SK-N-SH (cell line): Measurements from ENCODE around the gene CAMSAP1. TPM values are rescaled to one million over a fixed set of nuclear protein-coding genes. Genes with fewer than 3 reads are reported as not detected.

Source experiments
- CTCF ChIA-PET: fragments of 300-600, 350-600 bp; formaldehyde crosslinking; extraction: SDS; loops from one replicate; lab custom pipeline; 2021; lab: Yijun Ruan, JAX
- POLR2A ChIA-PET: fragments of 350-600 bp; sonication (Branson Sonifier 250); formaldehyde crosslinking; extraction: SDS; loops from one replicate; lab custom pipeline; 2020; ENCODE audit warnings: antibody characterized with exemption, inconsistent platforms; lab: Yijun Ruan, JAX
- DNase-seq: peaks from one replicate; pipeline ENCODE4 v3.0.0; 2012
- H2AFZ ChIP-seq: fragments of 200-600 bp; sonication (generic); 2 replicates; pipeline ENCODE4 v1.8.1; 2016; ENCODE audit warnings: antibody characterized with exemption, mild to moderate bottlenecking, low read depth
- H3F3A ChIP-seq: fragments of 200-600 bp; sonication (generic); replicated peaks from 2 replicates; pipeline ENCODE3; 2016; ENCODE audit warnings: antibody characterized with exemption, mild to moderate bottlenecking; ENCODE audit not compliant: insufficient read depth
- H3K27ac ChIP-seq, 2 experiments: fragments of 200-500 bp in 1 of 2; fragments of 200-600 bp in 1 of 2; sonication (Bioruptor generic) in 1 of 2; sonication (generic), shearing (Covaris generic) in 1 of 2; 2 replicates each; pipeline versions ENCODE4 v1.5.1 to v1.6.1; 2014 to 2016; ENCODE audit warnings: low read depth in 2 of 2, inconsistent platforms in 1 of 2, low read length in 1 of 2, mild to moderate bottlenecking in 1 of 2, mixed read lengths in 1 of 2
- H3K27me3 ChIP-seq: fragments of 200-600 bp; sonication (generic), shearing (Covaris generic); 2 replicates; pipeline ENCODE4 v1.6.1; 2016; ENCODE audit warnings: mixed run types; ENCODE audit not compliant: insufficient read depth
- H3K36me3 ChIP-seq, 2 experiments: fragments of 200-500 bp in 1 of 2; fragments of 200-600 bp in 1 of 2; sonication (Bioruptor generic) in 1 of 2; sonication (generic) in 1 of 2; replicated peaks in 1 of 2; 2 replicates each; pipeline versions ENCODE3 to v1.5.1; 2014 to 2016; ENCODE audit warnings: low read length in 1 of 2, mild to moderate bottlenecking in 1 of 2; ENCODE audit not compliant: insufficient read depth in 2 of 2, control insufficient read depth in 1 of 2
- H3K4me1 ChIP-seq, 2 experiments: fragments of 200-500 bp in 1 of 2; fragments of 200-600 bp in 1 of 2; sonication (Bioruptor generic) in 1 of 2; sonication (generic), shearing (Covaris generic) in 1 of 2; 2 replicates each; pipeline versions ENCODE4 v1.5.1 to v1.6.1; 2014 to 2016; ENCODE audit warnings: low read depth in 1 of 2, low read length in 1 of 2, mixed run types in 1 of 2; ENCODE audit not compliant: insufficient read depth in 2 of 2, control insufficient read depth in 1 of 2
- H3K4me2 ChIP-seq: fragments of 200-600 bp; sonication (generic), shearing (Covaris generic); 2 replicates; pipeline ENCODE4 v1.6.1; 2017; ENCODE audit warnings: mixed run types
- H3K4me3 ChIP-seq, 2 experiments: fragments of 200-500 bp in 1 of 2; fragments of 200-600 bp in 1 of 2; sonication (Bioruptor generic) in 1 of 2; sonication (generic), shearing (Covaris generic) in 1 of 2; 2 replicates each; pipeline versions ENCODE4 v1.5.1 to v1.8.1; 2014 to 2016; ENCODE audit warnings: low read depth in 2 of 2, inconsistent platforms in 1 of 2, low read length in 1 of 2, mild to moderate bottlenecking in 1 of 2, mixed read lengths in 1 of 2, moderate library complexity in 1 of 2
- H3K79me2 ChIP-seq: fragments of 200-600 bp; sonication (generic); 2 replicates; pipeline ENCODE4 v1.8.1; 2017; ENCODE audit warnings: mild to moderate bottlenecking; ENCODE audit not compliant: insufficient read depth
- H3K9ac ChIP-seq: fragments of 200-600 bp; sonication (generic); 2 replicates; pipeline ENCODE4 v1.6.1; 2017; ENCODE audit warnings: mixed run types
- H3K9me2 ChIP-seq: fragments of 200-600 bp; sonication (generic); 2 replicates; pipeline ENCODE4 v1.6.1; 2017; ENCODE audit warnings: mixed run types
- H3K9me3 ChIP-seq: fragments of 200-600 bp; sonication (generic); 2 replicates; pipeline ENCODE4 v1.6.1; 2017; ENCODE audit warnings: mixed run types, mild to moderate bottlenecking, moderate library complexity
- H4K20me1 ChIP-seq: fragments of 200-600 bp; sonication (generic); 2 replicates; pipeline ENCODE4 v1.6.1; 2017; ENCODE audit warnings: mild to moderate bottlenecking, mixed run types; ENCODE audit not compliant: insufficient read depth
- CHD2 ChIP-seq: fragments of 150-350 bp; IDR thresholded peaks from 2 replicates; pipeline ENCODE4 v1.6.1; 2018; ENCODE audit warnings: low read length; ENCODE audit not compliant: partially characterized antibody
- ELF1 ChIP-seq: IDR thresholded peaks from 2 replicates; pipeline ENCODE4 v1.4.0; 2012
- EZH2phosphoT487 ChIP-seq: fragments of 200-600 bp; sonication (generic); IDR thresholded peaks from 2 replicates; pipeline ENCODE4 v1.6.1; 2017; ENCODE audit warnings: low read depth, mixed run types, mild to moderate bottlenecking, antibody characterized with exemption, moderate library complexity, borderline replicate concordance
- FOSL2 ChIP-seq: IDR thresholded peaks from 2 replicates; pipeline ENCODE4 v1.4.0; 2012; ENCODE audit warnings: low read depth, mild to moderate bottlenecking, moderate library complexity, borderline replicate concordance
- FOXJ3 ChIP-seq: sonication (generic); formaldehyde crosslinking; IDR thresholded peaks from 2 replicates; pipeline ENCODE4 v1.5.1; 2020; ENCODE audit warnings: mild to moderate bottlenecking, missing genetic modification reagents
- FOXM1 ChIP-seq: IDR thresholded peaks from 2 replicates; pipeline ENCODE4 v1.4.0; 2012; ENCODE audit warnings: low read depth, mild to moderate bottlenecking
- JUND ChIP-seq: IDR thresholded peaks from 2 replicates; pipeline ENCODE4 v1.4.0; 2012
- MEF2A ChIP-seq: IDR thresholded peaks from 2 replicates; pipeline ENCODE4 v1.4.0; 2012; ENCODE audit warnings: low read depth, borderline replicate concordance
- MXI1 ChIP-seq: IDR thresholded peaks from 2 replicates; pipeline ENCODE4 v1.6.1; 2012; ENCODE audit warnings: mild to moderate bottlenecking, low read depth, low read length, improper control_type of control experiment
- NRF1 ChIP-seq: IDR thresholded peaks from 2 replicates; pipeline ENCODE4 v1.6.1; 2012; ENCODE audit warnings: low read depth, mild to moderate bottlenecking, low read length
- PBX3 ChIP-seq: IDR thresholded peaks from 2 replicates; pipeline ENCODE4; 2012
- RAD21 ChIP-seq: IDR thresholded peaks from 2 replicates; pipeline ENCODE4 v1.6.1; 2012; ENCODE audit warnings: mild to moderate bottlenecking, low read length
- RCOR1 ChIP-seq: fragments of 150-350 bp; IDR thresholded peaks from 2 replicates; pipeline ENCODE4 v1.6.1; 2017; ENCODE audit warnings: antibody characterized with exemption, low read length
- RFX5 ChIP-seq: IDR thresholded peaks from 2 replicates; pipeline ENCODE4 v1.6.1; 2012; ENCODE audit warnings: mild to moderate bottlenecking, improper control_type of control experiment, low read length
- RXRA ChIP-seq: IDR thresholded peaks from 2 replicates; pipeline ENCODE4 v1.4.0; 2012; ENCODE audit warnings: low read depth, mild to moderate bottlenecking, borderline replicate concordance
- SIN3A ChIP-seq: IDR thresholded peaks from 2 replicates; pipeline ENCODE4 v1.6.1; 2012; ENCODE audit warnings: low read depth, mild to moderate bottlenecking, low read length, moderate library complexity, borderline replicate concordance
- SMC3 ChIP-seq: IDR thresholded peaks from 2 replicates; pipeline ENCODE4 v1.6.1; 2012; ENCODE audit warnings: low read depth, low read length, improper control_type of control experiment
- TAF1 ChIP-seq: IDR thresholded peaks from 2 replicates; pipeline ENCODE4 v1.6.1; 2012; ENCODE audit warnings: low read depth, mild to moderate bottlenecking, low read length, moderate library complexity, borderline replicate concordance
- TCF12 ChIP-seq: IDR thresholded peaks from 2 replicates; pipeline ENCODE4 v1.4.0; 2012
- TEAD4 ChIP-seq: IDR thresholded peaks from 2 replicates; pipeline ENCODE4 v1.4.0; 2012; ENCODE audit warnings: mild to moderate bottlenecking, borderline replicate concordance; ENCODE audit not compliant: insufficient read depth
- YY1 ChIP-seq: IDR thresholded peaks from 2 replicates; pipeline ENCODE4 v1.4.0; 2012; ENCODE audit warnings: low read depth, mild to moderate bottlenecking
- WGBS: methylation state at CpG from one replicate; pipeline ENCODE4 v1.1.6; 2017; ENCODE audit warnings: low lambda C conversion rate; 5-methylcytosine and 5-hydroxymethylcytosine counted together
- polyA plus RNA-seq, 3 experiments: library from polyadenylated mRNA; depleted of rRNA; stranded (reverse); fragments of >200 nt; gene quantifications; 2 replicates each; pipeline ENCODE4 v1.2.3, GENCODE V29; 2012
- TF ChIP-seq, protein P1 (sequence below): IDR thresholded peaks from 2 replicates; pipeline ENCODE4 v1.4.0; 2012; ENCODE audit warnings: low read depth, borderline replicate concordance
- TF ChIP-seq, protein P2 (sequence below): IDR thresholded peaks from 2 replicates; pipeline ENCODE4 v1.4.0; 2012; ENCODE audit warnings: low read depth
- TF ChIP-seq, protein P3 (sequence below): IDR thresholded peaks from 2 replicates; pipeline ENCODE4 v1.4.0; 2012; ENCODE audit warnings: low read depth, borderline replicate concordance

Gene CAMSAP1
- polyA plus RNA-seq, 1 of the 3 experiments (the other 2 are of a cell fraction): 8.9 TPM

- no peaks in the 10 kb centered on the region for H4K20me1 ChIP-seq
- H3F3A ChIP-seq: no peaks in the 10 kb centered on the region
- H3K79me2 ChIP-seq: no peaks in the 10 kb centered on the region
- H3K36me3 ChIP-seq: peaks cover 4 to 28% of the 10 kb centered on the region in 2 experiments
- no peaks in the 10 kb centered on the region for H3K27me3 ChIP-seq
- H2AFZ ChIP-seq: no peak overlapping the region
- POLR2A ChIA-PET: no interaction called here
- H3K4me2 ChIP-seq: no peak overlapping the region
- no peak overlapping the region for H3K27ac ChIP-seq
- no peak for DNase-seq
- no peak overlapping the region for H3K9ac ChIP-seq
- no peaks in the 10 kb centered on the region for H3K4me1 ChIP-seq
- CTCF ChIA-PET: interaction anchor here (1.3 kb wide), 1 partner anchor 9 kb away, joined by 3 read pairs; no protein-coding TSS in a partner anchor
- TF ChIP-seq TAF1: no peak
- TF ChIP-seq, protein P1, sequence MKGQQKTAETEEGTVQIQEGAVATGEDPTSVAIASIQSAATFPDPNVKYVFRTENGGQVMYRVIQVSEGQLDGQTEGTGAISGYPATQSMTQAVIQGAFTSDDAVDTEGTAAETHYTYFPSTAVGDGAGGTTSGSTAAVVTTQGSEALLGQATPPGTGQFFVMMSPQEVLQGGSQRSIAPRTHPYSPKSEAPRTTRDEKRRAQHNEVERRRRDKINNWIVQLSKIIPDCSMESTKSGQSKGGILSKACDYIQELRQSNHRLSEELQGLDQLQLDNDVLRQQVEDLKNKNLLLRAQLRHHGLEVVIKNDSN: no peak
- no peak for TF ChIP-seq FOXM1
- TF ChIP-seq RXRA: no peak
- TF ChIP-seq FOXJ3 (CRISPR knock-in tag): no peak
- no peak for TF ChIP-seq CHD2
- TF ChIP-seq PBX3: no peak
- no peak for TF ChIP-seq FOSL2
- TF ChIP-seq, protein P2, sequence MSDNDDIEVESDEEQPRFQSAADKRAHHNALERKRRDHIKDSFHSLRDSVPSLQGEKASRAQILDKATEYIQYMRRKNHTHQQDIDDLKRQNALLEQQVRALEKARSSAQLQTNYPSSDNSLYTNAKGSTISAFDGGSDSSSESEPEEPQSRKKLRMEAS: no peak
- no peaks in the 10 kb centered on the region for H3K9me2 ChIP-seq
- 93% methylated on average over 14 of the region's 33 CpGs for WGBS
- H3K9me3 ChIP-seq: no peaks in the 10 kb centered on the region
- no peak overlapping the region for H3K4me3 ChIP-seq
Measured at GRCh38 chr9:135930446-135931345, 23.4 kb upstream of the CAMSAP1 start.

DNA sequence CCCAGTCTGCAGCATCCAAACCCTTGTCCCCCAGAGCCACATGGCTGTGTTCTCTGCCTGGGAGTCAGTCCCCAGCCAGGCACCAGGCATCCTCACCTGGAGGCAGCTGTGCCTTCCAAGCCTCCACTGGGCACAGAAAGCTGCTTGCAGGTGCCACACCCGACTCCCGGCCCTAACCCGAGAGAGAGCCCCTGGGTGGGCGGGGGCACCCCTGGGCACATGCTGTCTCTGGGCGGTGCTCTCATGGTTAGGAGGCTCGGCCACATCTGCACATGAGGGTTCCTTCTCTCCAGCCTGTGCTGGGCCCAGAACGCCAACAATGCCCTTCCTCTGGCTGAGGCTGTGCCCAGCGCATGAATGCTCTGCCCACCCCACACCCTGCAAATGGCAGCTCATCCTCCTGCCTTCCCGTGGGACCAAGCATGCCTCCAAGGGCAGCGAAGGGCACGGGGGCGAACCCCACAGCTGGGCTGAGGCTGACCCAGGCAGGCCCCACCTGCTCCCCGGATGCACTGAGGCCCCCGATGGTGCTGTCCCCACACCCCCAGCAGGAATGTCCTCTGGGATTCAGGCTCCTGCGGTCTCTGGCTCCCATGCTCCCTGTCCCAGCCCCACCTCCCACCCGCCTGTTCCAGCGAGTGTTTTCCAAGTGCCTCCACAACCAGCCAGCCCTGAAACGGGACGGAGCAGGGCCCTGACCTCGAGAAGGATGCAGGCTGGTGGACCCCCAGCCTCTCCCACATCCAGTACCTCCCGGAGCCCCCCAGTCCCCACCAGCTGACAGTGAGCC lies 22.5 kb upstream of the CAMSAP1 start:
- DNase-seq: no peak
- no peak overlapping the region for H3K4me2 ChIP-seq
- CTCF ChIA-PET: no interaction called here
- H3K27ac ChIP-seq: no peak overlapping the region
- no peaks in the 10 kb centered on the region for H3K79me2 ChIP-seq
- H3K27me3 ChIP-seq: no peaks in the 10 kb centered on the region
- WGBS: 92% methylated on average over 5 of the region's 21 CpGs
- H3K36me3 ChIP-seq: peaks cover 4 to 28% of the 10 kb centered on the region in 2 experiments
- no peak overlapping the region for H2AFZ ChIP-seq
- no peaks in the 10 kb centered on the region for H3K9me3 ChIP-seq
- no peaks in the 10 kb centered on the region for H3K9me2 ChIP-seq
- H4K20me1 ChIP-seq: no peaks in the 10 kb centered on the region
- H3K4me3 ChIP-seq: no peak overlapping the region
- POLR2A ChIA-PET: no interaction called here
- no peak overlapping the region for H3K9ac ChIP-seq
- no peaks in the 10 kb centered on the region for H3F3A ChIP-seq
- no peaks in the 10 kb centered on the region for H3K4me1 ChIP-seq
- no peak for TF ChIP-seq YY1
- no peak for TF ChIP-seq RXRA
- no peak for TF ChIP-seq FOXM1
- no peak for TF ChIP-seq MEF2A
- TF ChIP-seq RAD21: no peak
- TF ChIP-seq EZH2phosphoT487: no peak
- no peak for TF ChIP-seq SIN3A
- TF ChIP-seq JUND: no peak
- no peak for TF ChIP-seq NRF1
- TF ChIP-seq, protein P3, sequence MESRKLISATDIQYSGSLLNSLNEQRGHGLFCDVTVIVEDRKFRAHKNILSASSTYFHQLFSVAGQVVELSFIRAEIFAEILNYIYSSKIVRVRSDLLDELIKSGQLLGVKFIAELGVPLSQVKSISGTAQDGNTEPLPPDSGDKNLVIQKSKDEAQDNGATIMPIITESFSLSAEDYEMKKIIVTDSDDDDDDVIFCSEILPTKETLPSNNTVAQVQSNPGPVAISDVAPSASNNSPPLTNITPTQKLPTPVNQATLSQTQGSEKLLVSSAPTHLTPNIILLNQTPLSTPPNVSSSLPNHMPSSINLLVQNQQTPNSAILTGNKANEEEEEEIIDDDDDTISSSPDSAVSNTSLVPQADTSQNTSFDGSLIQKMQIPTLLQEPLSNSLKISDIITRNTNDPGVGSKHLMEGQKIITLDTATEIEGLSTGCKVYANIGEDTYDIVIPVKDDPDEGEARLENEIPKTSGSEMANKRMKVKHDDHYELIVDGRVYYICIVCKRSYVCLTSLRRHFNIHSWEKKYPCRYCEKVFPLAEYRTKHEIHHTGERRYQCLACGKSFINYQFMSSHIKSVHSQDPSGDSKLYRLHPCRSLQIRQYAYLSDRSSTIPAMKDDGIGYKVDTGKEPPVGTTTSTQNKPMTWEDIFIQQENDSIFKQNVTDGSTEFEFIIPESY: no peak
- TF ChIP-seq TCF12: no peak
- TF ChIP-seq ELF1: no peak
- TF ChIP-seq RCOR1: no peak
- TF ChIP-seq TEAD4: no peak
- TF ChIP-seq, protein P2: no peak
- TF ChIP-seq MXI1: no peak
- TF ChIP-seq RFX5: no peak
- no peak for TF ChIP-seq SMC3
